Glutamatergic neuron (in vitro differentiated cells): Measurements from ENCODE around the gene STARD13. TPM values are rescaled to one million over a fixed set of nuclear protein-coding genes. Genes with fewer than 3 reads are reported as not detected.

Experiments used
- DNase-seq: peaks from one replicate; pipeline ENCODE4 v3.0.0; 2022
- H3K27ac Mint-ChIP-seq: one replicate; pipeline ENCODE4 v1.8.0; 2020; ENCODE audit warnings: mild to moderate bottlenecking, mixed read lengths, inconsistent platforms; ENCODE audit not compliant: unreplicated experiment
- H3K27me3 Mint-ChIP-seq: one replicate; pipeline ENCODE4 v1.8.0; 2020; ENCODE audit warnings: mild to moderate bottlenecking, moderate library complexity, mixed read lengths, inconsistent platforms; ENCODE audit not compliant: unreplicated experiment
- H3K36me3 Mint-ChIP-seq: one replicate; pipeline ENCODE4 v1.8.0; 2020; ENCODE audit warnings: mild to moderate bottlenecking, mixed read lengths, inconsistent platforms; ENCODE audit not compliant: unreplicated experiment
- H3K4me1 Mint-ChIP-seq: one replicate; pipeline ENCODE4 v1.8.0; 2020; ENCODE audit warnings: mild to moderate bottlenecking, low read depth, mixed read lengths, inconsistent platforms; ENCODE audit not compliant: unreplicated experiment
- H3K4me3 Mint-ChIP-seq: one replicate; pipeline ENCODE4 v1.8.0; 2020; ENCODE audit warnings: mild to moderate bottlenecking, mixed read lengths, inconsistent platforms; ENCODE audit not compliant: unreplicated experiment
- H3K9me3 Mint-ChIP-seq: one replicate; pipeline ENCODE4 v1.8.0; 2020; ENCODE audit warnings: mild to moderate bottlenecking, moderate library complexity, mixed read lengths, inconsistent platforms; ENCODE audit not compliant: unreplicated experiment
- total RNA-seq: library from RNA; stranded (reverse); fragmentation: NEBNext Ultra II Directional; extraction: Animal tissue kit (Norgen Biotek cat#: 25700); gene quantifications from one replicate; pipeline ENCODE4 v1.2.1, GENCODE V29; 2021; ENCODE audit not compliant: unreplicated experiment
- TF ChIP-seq, protein P1 (sequence below): fragments of 200-600 bp; sonication (generic); IDR thresholded peaks from one replicate; pipeline ENCODE4 v1.5.0; 2021; ENCODE audit not compliant: partially characterized antibody, unreplicated experiment

Gene STARD13
- total RNA-seq, 1 donor from 2014 or later, result 36.4 TPM

DNA sequence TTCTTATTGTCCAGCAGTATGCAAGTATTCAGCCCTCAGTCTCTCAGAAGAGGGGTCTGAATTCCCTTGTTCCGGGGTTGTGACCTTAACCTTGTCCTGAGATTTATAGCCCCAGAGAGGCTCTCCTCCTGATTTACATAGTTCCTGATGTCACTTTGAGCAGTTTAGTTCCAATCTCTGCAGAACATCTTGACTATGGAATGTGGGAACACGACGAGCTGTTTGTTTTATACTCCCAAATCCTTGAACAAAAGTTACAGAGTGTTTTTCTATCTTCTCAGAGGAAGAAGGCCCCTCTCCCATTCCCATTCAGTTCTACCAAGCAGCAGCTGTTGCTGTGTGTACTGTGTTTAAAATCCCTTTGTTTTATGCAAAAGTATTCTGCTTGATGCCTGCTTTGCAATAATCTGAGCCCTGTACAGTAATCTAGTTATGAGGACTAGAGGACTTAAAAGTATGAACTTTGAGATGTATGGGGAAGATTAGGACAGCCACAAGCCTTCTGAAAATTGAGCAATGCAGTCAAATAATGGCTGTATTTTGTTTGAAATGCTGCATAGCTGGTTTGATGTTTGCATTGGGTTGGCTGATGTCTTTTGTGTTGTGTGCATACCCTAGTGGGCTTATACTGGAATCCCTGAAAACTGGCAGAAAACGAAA is 194.7 kb downstream of the STARD13 start:
- no peak for DNase-seq
- Mint-ChIP-seq H3K9me3 (peaks cover 6% of the 10 kb centered on the region), H3K4me3 (no peak overlapping the region), H3K4me1 (no peaks in the 10 kb centered on the region), H3K36me3 (peaks cover 7% of the 10 kb centered on the region), H3K27ac (no peak overlapping the region), H3K27me3 (peaks cover 2% of the 10 kb centered on the region)
- TF ChIP-seq, protein P1, sequence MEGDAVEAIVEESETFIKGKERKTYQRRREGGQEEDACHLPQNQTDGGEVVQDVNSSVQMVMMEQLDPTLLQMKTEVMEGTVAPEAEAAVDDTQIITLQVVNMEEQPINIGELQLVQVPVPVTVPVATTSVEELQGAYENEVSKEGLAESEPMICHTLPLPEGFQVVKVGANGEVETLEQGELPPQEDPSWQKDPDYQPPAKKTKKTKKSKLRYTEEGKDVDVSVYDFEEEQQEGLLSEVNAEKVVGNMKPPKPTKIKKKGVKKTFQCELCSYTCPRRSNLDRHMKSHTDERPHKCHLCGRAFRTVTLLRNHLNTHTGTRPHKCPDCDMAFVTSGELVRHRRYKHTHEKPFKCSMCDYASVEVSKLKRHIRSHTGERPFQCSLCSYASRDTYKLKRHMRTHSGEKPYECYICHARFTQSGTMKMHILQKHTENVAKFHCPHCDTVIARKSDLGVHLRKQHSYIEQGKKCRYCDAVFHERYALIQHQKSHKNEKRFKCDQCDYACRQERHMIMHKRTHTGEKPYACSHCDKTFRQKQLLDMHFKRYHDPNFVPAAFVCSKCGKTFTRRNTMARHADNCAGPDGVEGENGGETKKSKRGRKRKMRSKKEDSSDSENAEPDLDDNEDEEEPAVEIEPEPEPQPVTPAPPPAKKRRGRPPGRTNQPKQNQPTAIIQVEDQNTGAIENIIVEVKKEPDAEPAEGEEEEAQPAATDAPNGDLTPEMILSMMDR, result no peak

DNA sequence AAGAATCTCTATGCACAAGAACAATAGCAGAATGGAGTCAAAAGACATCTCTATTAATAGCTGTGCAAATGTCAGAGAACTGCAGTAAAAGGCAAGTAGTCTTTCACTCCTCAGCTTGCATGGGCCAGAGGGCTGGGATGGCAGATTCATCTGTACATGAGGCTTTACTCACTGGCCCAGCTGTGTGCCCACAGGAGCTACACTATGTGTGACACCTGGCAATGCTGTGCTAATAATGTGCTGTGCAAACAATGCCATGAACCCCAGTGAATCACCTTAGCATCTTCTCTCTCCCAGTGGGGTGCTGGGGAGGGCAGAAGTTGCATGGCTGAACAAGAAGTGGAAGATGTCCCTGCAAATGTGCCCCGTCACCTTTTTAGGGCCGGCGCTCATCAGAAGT is 196.2 kb downstream of the STARD13 start:
- TF ChIP-seq, protein P1, result no peak
- Mint-ChIP-seq H3K27ac (no peak overlapping the region), H3K4me3 (no peak overlapping the region), H3K9me3 (peaks cover 6% of the 10 kb centered on the region), H3K36me3 (peaks cover 7% of the 10 kb centered on the region), H3K27me3 (peaks cover 2% of the 10 kb centered on the region), H3K4me1 (no peaks in the 10 kb centered on the region)
- DNase-seq, result no peak

DNA sequence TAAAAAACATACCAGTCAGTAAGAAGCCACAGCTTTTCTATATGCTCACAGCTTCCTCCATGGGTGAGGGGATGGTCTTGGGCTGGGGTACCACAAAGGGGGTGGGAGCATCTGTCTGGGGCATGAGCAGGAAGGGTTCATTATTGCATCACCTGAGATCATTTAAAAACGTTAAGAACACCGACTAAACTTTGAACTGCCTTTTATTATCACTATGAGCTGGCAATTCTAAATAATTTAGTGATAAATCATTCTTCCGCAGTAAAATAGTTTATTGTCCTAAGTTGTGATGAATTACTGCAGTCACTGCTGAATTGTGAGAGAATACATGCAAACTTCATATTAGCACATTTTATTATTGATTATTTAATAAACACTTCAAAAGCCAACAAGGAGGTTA is 197.8 kb downstream of the STARD13 start:
- no peak for DNase-seq
- H3K36me3 Mint-ChIP-seq, result peaks cover 7% of the 10 kb centered on the region
- TF ChIP-seq, protein P1, result no peak
- H3K27ac Mint-ChIP-seq, result no peak overlapping the region
- H3K27me3 Mint-ChIP-seq, result peaks cover 2% of the 10 kb centered on the region
- no peaks in the 10 kb centered on the region for H3K9me3 Mint-ChIP-seq
- H3K4me3 Mint-ChIP-seq, result no peak overlapping the region
- no peaks in the 10 kb centered on the region for H3K4me1 Mint-ChIP-seq

DNA sequence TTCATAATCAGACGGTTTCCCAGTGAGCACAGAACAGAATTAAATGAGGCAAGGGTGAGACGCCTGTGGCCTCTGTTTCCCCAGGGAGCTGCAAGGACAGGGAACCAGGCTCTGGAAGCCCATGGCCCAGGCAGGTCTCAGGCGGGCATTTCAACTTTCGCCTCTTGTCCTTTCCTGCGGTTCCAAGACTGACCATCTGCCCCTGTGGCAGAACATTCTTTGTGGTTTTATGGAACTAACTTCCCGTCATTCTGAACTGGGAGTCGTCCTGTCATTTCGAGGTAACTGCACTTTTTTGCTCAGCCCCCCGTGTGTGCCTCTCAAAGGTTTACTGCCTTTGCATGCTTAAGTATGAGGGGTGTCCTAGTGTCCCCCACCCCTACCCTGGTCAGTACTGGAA is 198.5 kb downstream of the STARD13 start:
- Mint-ChIP-seq H3K27ac (no peak overlapping the region), H3K36me3 (peaks cover 4% of the 10 kb centered on the region), H3K4me3 (no peak overlapping the region), H3K27me3 (peaks cover 2% of the 10 kb centered on the region), H3K4me1 (no peaks in the 10 kb centered on the region), H3K9me3 (no peaks in the 10 kb centered on the region)
- DNase-seq, result no peak
- TF ChIP-seq, protein P1, result no peak

DNA sequence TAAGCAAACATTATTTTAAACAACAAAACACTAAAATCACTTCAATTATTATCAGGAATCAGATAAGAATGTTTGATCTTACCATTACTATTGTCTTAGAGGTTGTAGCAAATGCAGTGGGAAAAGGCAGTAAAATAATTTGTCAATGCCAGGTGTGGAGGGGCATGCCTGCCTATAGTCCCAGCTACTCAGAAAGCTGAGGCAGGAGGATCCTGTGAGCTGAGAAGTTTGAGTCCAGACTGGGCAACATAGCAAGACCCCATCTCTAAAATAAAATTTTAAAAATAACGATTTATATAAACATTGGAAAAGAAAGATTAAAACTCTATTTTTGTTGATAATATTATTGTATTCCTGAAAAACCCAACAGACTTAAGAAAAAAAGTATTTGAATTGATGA is 202.5 kb downstream of the STARD13 start:
- H3K4me1 Mint-ChIP-seq, result peaks cover 10% of the 10 kb centered on the region
- H3K4me3 Mint-ChIP-seq, result no peak overlapping the region
- TF ChIP-seq, protein P1, result no peak
- no peak for DNase-seq
- no peaks in the 10 kb centered on the region for H3K36me3 Mint-ChIP-seq
- no peaks in the 10 kb centered on the region for H3K27me3 Mint-ChIP-seq
- H3K9me3 Mint-ChIP-seq, result no peaks in the 10 kb centered on the region
- H3K27ac Mint-ChIP-seq, result no peak overlapping the region
